ENCODE measurements around the gene ONECUT2.

GRCh38 chr18:57441071-57441794 lies 6.1 kb downstream of the ONECUT2 start:
- TF ChIP-seq CTCF (IDR thresholded peaks at IDR 0.05) (no peak), POLR2A (IDR thresholded peaks at IDR 0.05) (no peak), POLR2AphosphoS5 (IDR thresholded peaks at IDR 0.05) (no peak), EP300 (IDR thresholded peaks at IDR 0.05) (no peak)
